PFSK-1 (cell line): Measurements from ENCODE around the gene RAX.

Experiments used
- FOXP2 ChIP-seq: optimal IDR thresholded peaks from 2 replicates; pipeline ENCODE3; 2011; ENCODE audit warnings: borderline replicate concordance, control low read depth, inconsistent platforms; ENCODE audit not compliant: insufficient read depth; ENCODE audit errors: extremely low read length, extremely low read depth
- POLR2AphosphoS5 ChIP-seq: IDR thresholded peaks from 2 replicates; pipeline ENCODE4 v1.6.1; 2012; ENCODE audit warnings: low read depth, mild to moderate bottlenecking, control low read depth, low read length, moderate library complexity
- REST ChIP-seq, 2 experiments: IDR thresholded peaks; 2 replicates each; pipeline versions ENCODE4 v1.6.1 to v1.8.0; 2011 to 2012; ENCODE audit warnings: low read depth in 2 of 2, low read length in 2 of 2, control low read depth in 1 of 2, inconsistent platforms in 1 of 2, mild to moderate bottlenecking in 1 of 2, moderate library complexity in 1 of 2; ENCODE audit not compliant: insufficient read depth in 1 of 2
- TAF1 ChIP-seq: IDR thresholded peaks from 2 replicates; pipeline ENCODE4 v1.6.1; 2012; ENCODE audit warnings: low read length, control low read depth, borderline replicate concordance; ENCODE audit not compliant: insufficient read depth

GRCh38 chr18:59293317-59293716 lies 20.1 kb upstream of the RAX start:
- no peak for TF ChIP-seq REST (IDR thresholded peaks at IDR 0.05; ENCODE audit: insufficient read depth in 1 of 2, low read depth in 2 of 2, low read length in 2 of 2)
- TF ChIP-seq POLR2AphosphoS5, result no peak
- no peak for TF ChIP-seq FOXP2
- TF ChIP-seq TAF1, result no peak
